HFFc6 (cell line): ENCODE results near the gene ABCC12. TPM values are rescaled to one million over a fixed set of nuclear protein-coding genes. Genes with fewer than 3 reads are reported as not detected.

Experiments
- DNase-seq: peaks from one replicate; pipeline ENCODE4 v3.0.0-alpha.2; 2018
- H3K27ac Mint-ChIP-seq: 2 replicates; pipeline ENCODE4 v1.8.0; 2020; ENCODE audit warnings: mild to moderate bottlenecking, mixed read lengths
- H3K27me3 Mint-ChIP-seq: 2 replicates; pipeline ENCODE4 v1.8.0; 2021; ENCODE audit warnings: mild to moderate bottlenecking, moderate library complexity, mixed read lengths; ENCODE audit not compliant: insufficient read depth
- H3K36me3 Mint-ChIP-seq: 2 replicates; pipeline ENCODE4 v1.8.0; 2021; ENCODE audit warnings: low read depth, mixed read lengths
- H3K4me1 Mint-ChIP-seq: 2 replicates; pipeline ENCODE4 v1.8.0; 2020; ENCODE audit warnings: low read depth, mixed read lengths
- H3K4me3 Mint-ChIP-seq: 2 replicates; pipeline ENCODE4 v1.8.0; 2020; ENCODE audit warnings: mild to moderate bottlenecking, moderate library complexity, mixed read lengths
- H3K9me3 Mint-ChIP-seq: 2 replicates; pipeline ENCODE4 v1.8.0; 2020; ENCODE audit warnings: mild to moderate bottlenecking, mixed read lengths
- total RNA-seq, 6 experiments: library from RNA; stranded (reverse); fragmentation: NEBNext Ultra II Directional; extraction: Animal tissue kit (Norgen Biotek cat#: 25700); gene quantifications; 2 replicates in 1 of 6; 3 replicates in 5 of 6; pipeline ENCODE4 v1.2.3, GENCODE V29; 2021
- TF ChIP-seq, protein P1 (sequence below): fragments of 200-600 bp; sonication (generic); IDR thresholded peaks from 2 replicates; pipeline ENCODE4 v1.5.0; 2021; ENCODE audit warnings: antibody characterized with exemption, mild to moderate bottlenecking

The ABCC12 gene
- total RNA-seq, 6 experiments from 2014 or later = not detected

DNA sequence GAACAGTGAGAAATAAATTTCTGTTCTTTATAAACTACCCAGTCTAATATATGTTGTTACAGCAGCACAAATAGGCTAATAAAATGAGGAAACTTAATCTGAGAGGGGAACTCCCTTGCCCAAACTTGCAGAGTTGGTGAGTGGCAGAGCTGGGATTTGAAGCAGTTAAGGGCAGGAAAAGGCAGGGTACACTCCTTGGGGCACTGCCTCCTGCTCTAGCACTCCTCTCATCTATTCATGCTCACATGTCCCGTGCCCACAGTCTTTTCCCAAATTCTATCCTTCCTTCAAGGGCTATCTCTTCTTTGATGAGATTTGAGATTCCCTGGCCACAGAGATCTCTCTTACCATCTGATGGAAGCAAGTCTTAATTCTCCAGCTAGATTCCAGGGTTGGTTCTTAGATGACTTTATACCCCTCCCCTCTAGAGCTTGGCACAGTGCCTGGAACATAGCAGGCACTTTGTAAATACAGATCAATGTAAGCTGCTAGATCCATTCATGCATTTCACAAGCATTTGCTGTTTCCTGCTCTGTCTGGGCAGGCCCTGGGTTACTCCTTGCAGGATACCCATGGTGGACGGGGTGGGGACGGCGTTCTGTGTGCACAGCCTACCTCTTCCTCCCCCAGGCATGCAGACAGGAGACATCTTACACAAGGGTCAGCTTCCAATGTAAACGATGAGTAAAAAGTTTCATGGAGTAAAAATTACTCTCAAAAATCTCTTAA is 39.2 kb upstream of the ABCC12 start:
- H3K9me3 Mint-ChIP-seq = no peaks in the 10 kb centered on the region
- no peaks in the 10 kb centered on the region for H3K4me1 Mint-ChIP-seq
- peaks cover 19% of the 10 kb centered on the region for H3K27me3 Mint-ChIP-seq
- H3K27ac Mint-ChIP-seq = no peak overlapping the region
- DNase-seq = no peak
- H3K4me3 Mint-ChIP-seq = no peak overlapping the region
- H3K36me3 Mint-ChIP-seq = no peaks in the 10 kb centered on the region
- TF ChIP-seq, protein P1, sequence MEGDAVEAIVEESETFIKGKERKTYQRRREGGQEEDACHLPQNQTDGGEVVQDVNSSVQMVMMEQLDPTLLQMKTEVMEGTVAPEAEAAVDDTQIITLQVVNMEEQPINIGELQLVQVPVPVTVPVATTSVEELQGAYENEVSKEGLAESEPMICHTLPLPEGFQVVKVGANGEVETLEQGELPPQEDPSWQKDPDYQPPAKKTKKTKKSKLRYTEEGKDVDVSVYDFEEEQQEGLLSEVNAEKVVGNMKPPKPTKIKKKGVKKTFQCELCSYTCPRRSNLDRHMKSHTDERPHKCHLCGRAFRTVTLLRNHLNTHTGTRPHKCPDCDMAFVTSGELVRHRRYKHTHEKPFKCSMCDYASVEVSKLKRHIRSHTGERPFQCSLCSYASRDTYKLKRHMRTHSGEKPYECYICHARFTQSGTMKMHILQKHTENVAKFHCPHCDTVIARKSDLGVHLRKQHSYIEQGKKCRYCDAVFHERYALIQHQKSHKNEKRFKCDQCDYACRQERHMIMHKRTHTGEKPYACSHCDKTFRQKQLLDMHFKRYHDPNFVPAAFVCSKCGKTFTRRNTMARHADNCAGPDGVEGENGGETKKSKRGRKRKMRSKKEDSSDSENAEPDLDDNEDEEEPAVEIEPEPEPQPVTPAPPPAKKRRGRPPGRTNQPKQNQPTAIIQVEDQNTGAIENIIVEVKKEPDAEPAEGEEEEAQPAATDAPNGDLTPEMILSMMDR = no peak

DNA sequence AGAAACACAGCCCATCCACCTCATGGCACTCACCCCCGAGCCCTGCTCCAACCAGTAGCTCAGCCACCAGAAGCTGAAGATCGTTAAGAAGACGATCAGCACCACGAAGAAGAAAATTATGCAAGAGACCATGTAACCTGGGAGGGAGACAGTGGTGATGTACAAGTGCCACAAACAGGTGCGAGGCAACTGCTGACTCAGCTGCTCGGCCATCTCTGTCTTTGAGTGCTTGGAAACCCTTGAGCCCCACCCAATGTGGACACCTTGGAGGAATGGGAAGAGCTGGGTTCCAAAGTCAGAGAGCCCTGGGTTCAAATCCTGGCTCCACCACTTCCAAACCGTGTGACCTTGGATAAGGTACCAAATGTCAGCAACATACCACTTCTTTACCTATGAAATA is 38.1 kb upstream of the ABCC12 start:
- no peak overlapping the region for H3K4me3 Mint-ChIP-seq
- H3K36me3 Mint-ChIP-seq = no peaks in the 10 kb centered on the region
- no peak overlapping the region for H3K27ac Mint-ChIP-seq
- no peaks in the 10 kb centered on the region for H3K4me1 Mint-ChIP-seq
- peaks cover 19% of the 10 kb centered on the region for H3K27me3 Mint-ChIP-seq
- TF ChIP-seq, protein P1 = no peak
- DNase-seq = no peak
- no peaks in the 10 kb centered on the region for H3K9me3 Mint-ChIP-seq

DNA sequence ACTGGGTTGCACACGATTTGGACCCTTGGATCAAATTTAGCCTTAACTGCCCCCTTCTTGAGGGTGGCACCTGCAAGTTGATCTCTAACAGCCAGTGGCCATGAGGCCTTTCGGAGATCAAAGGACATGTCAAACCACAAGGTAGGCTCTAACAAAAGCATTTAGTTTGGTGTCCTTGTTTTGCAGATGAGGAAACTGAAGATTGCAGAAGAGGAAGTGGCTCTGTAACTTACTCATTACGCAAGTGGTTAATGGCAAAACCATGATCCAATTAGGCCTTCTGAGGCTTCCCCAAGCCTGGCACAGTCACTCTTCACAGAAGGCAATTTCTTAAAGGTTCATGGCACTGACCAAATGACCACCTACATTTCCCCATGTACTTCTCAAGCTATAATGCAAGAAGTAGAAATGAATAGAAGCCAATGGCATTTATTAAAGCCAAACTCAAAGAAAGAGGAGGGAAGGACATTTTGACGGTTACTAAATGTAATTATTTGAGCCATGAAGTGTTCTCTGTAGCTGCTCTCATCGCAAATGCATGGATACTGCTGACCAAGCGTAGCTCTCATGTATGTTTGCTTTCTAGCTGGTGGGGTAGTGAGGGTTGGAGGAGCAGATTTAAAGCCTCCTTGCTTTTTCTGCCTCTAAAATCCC is 32.8 kb upstream of the ABCC12 start:
- Mint-ChIP-seq H3K4me3 (no peak overlapping the region; the same call in 1 of the 2 replicates), H3K27me3 (peaks cover 30% of the 10 kb centered on the region), H3K9me3 (no peaks in the 10 kb centered on the region), H3K36me3 (no peaks in the 10 kb centered on the region), H3K27ac (no peak overlapping the region), H3K4me1 (no peaks in the 10 kb centered on the region)
- TF ChIP-seq, protein P1 = no peak
- no peak for DNase-seq

DNA sequence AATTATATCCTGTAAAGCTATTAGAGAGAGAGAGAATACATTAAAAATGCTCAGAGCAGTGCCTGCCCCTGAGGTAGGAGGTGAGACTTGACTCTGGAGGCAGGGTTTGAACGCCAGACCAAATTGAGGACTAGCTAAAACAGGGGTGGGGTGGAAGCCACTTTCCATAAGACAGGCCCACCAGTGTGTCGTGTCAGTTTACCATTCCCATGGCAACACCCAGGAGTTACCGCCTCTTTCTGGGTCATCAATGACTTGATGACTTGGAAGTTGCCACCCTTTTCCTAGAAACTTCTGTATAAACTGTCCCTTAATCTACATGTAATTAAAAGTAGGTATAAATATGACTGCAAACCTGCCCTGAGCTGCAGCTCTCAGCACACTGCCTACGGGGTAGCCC is 32.0 kb upstream of the ABCC12 start:
- TF ChIP-seq, protein P1 = no peak
- H3K4me3 Mint-ChIP-seq = no peak overlapping the region
- no peak for DNase-seq
- no peaks in the 10 kb centered on the region for H3K9me3 Mint-ChIP-seq
- peaks cover 30% of the 10 kb centered on the region for H3K27me3 Mint-ChIP-seq
- no peaks in the 10 kb centered on the region for H3K4me1 Mint-ChIP-seq
- no peaks in the 10 kb centered on the region for H3K36me3 Mint-ChIP-seq
- no peak overlapping the region for H3K27ac Mint-ChIP-seq

DNA sequence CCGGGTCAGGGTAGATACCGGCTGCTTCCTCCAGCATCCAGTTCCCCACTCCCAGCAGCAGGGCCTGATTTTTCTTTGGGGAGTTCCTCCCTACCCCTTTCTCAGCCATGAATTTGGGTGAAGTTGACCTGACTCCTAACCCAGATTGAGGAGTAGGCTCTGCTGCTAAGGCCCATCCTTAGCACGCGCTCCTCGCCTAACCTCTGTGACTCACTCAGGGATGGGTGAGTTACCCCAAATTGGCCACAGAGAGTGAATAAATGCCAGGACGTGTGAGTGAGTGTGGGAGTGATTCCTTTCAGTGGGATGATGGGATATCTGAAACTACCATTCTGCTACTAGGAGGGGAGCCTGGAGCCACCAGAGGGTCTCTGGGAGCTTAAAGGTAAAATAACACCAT is 28.9 kb upstream of the ABCC12 start:
- no peaks in the 10 kb centered on the region for H3K36me3 Mint-ChIP-seq
- no peak for DNase-seq
- TF ChIP-seq, protein P1 = no peak
- H3K4me3 Mint-ChIP-seq = no peak overlapping the region
- no peaks in the 10 kb centered on the region for H3K9me3 Mint-ChIP-seq
- H3K4me1 Mint-ChIP-seq = no peaks in the 10 kb centered on the region
- H3K27ac Mint-ChIP-seq = no peak overlapping the region
- H3K27me3 Mint-ChIP-seq = peaks cover 16% of the 10 kb centered on the region
